Measurements from ENCODE around the gene PRICKLE4.

PRICKLE4 gene

DNA sequence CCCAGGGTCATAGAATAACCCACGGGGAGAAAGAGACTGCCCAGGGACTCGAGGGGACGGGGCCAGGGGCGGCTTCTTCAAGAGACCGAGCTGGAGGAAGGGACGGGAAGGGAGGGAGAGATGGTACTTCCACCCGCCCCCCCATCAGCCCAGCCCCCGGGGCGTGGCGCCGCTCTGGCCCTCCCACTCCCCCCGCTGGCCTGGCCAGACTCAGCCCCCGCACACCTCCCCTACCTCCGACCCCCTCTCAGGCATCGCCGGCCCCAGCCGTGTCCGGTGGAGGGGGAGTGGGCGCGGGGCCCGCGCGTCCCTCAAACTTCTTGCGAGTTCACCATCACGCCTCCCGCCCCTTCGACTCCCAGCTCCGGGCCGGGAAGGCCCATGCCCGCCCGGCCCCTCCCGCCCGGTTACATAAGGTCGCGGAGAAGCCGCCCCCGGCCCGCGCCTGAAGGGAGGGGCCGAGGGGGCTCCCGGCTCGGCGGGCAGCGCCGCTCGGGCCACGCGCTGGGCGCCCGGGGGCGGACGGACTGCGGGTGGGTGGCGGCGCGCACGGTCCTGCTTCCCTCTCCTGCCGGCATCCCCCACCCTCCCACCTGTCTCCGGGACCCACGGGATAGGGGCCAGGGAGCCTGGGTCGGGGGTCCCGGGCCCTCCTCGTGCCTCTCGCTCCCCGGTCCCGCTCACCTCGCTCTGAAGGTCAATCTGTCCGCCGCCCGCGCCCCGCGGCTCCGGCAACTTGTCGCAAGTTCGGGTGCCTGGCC, 45.7 kb upstream of the PRICKLE4 start:
- DNase-seq (ENCODE audit: low read depth) = peak; percentile 84
- TF ChIP-seq, protein P1, sequence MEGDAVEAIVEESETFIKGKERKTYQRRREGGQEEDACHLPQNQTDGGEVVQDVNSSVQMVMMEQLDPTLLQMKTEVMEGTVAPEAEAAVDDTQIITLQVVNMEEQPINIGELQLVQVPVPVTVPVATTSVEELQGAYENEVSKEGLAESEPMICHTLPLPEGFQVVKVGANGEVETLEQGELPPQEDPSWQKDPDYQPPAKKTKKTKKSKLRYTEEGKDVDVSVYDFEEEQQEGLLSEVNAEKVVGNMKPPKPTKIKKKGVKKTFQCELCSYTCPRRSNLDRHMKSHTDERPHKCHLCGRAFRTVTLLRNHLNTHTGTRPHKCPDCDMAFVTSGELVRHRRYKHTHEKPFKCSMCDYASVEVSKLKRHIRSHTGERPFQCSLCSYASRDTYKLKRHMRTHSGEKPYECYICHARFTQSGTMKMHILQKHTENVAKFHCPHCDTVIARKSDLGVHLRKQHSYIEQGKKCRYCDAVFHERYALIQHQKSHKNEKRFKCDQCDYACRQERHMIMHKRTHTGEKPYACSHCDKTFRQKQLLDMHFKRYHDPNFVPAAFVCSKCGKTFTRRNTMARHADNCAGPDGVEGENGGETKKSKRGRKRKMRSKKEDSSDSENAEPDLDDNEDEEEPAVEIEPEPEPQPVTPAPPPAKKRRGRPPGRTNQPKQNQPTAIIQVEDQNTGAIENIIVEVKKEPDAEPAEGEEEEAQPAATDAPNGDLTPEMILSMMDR (conservative IDR thresholded peaks at IDR 0.05; ENCODE audit: low read depth, low read length) = no peak

GRCh38 chr6:41735427-41736185, 45.0 kb upstream of the PRICKLE4 start, which contains the start of gene TFEB:
Gene TFEB, minus strand, starts transcription at chr6:41735608. Its CDS starts 44,395 bp downstream, at chr6:41691213.
- TF ChIP-seq, protein P1 (conservative IDR thresholded peaks at IDR 0.05; ENCODE audit: low read depth, low read length) = peak; percentile 68
- DNase-seq (ENCODE audit: low read depth) = peak; percentile 94

More for the DNA sequence above, 45.7 kb upstream of the PRICKLE4 start:
- H3K4me3 ChIP-seq (ENCODE audit: low read depth, low read length) = peak overlapping the region; percentile 64

GRCh38 chr6:41736186-41736733, 44.3 kb upstream of the PRICKLE4 start:
- TF ChIP-seq, protein P1 (conservative IDR thresholded peaks at IDR 0.05; ENCODE audit: low read depth, low read length) = no peak
- DNase-seq (ENCODE audit: low read depth) = no peak
- H3K4me3 ChIP-seq (ENCODE audit: low read depth, low read length) = no peak overlapping the region

More at GRCh38 chr6:41735427-41736185, 45.0 kb upstream of the PRICKLE4 start, which contains the start of gene TFEB:
- H3K4me3 ChIP-seq (ENCODE audit: low read depth, low read length) = peak within 1 kb of the TSS; percentile 64

DNA sequence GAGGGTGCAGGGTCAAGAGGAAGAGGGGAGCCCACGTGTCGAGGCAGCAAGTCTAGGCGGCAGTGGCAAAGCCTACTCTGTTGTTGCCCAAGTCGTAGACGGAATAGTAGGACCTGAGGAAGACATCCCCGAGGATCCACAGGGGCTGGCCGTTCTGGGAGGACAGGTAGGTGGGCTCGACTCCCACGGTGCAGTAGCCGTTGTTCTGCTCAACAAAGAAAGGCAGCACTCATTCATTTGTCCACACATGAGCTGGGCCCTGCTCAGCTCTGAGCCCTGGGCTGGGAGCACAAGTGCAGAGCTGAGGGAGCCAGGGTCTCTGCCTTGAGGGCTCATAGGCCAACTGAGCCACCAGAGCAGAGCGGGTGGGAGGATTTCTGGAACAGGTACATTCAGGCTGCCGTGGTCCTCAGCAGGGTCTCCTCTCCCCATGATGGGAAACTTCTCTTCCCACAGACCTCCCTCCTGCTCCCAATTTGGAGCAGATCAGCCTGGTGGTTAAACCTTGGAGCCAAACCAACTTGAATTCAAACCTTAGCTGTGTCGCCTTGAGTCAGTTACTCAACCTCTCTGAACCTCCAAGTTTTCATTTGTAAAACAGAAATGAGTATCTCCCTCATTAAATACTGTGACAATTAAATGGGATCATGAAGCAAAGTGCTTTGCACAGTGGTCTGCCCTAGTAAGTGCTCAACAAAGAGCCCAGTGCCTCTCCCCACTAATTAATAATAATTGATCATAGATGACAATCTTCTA, 43.6 kb upstream of the PRICKLE4 start:
- TF ChIP-seq, protein P1 (conservative IDR thresholded peaks at IDR 0.05; ENCODE audit: low read depth, low read length) = no peak

DNA sequence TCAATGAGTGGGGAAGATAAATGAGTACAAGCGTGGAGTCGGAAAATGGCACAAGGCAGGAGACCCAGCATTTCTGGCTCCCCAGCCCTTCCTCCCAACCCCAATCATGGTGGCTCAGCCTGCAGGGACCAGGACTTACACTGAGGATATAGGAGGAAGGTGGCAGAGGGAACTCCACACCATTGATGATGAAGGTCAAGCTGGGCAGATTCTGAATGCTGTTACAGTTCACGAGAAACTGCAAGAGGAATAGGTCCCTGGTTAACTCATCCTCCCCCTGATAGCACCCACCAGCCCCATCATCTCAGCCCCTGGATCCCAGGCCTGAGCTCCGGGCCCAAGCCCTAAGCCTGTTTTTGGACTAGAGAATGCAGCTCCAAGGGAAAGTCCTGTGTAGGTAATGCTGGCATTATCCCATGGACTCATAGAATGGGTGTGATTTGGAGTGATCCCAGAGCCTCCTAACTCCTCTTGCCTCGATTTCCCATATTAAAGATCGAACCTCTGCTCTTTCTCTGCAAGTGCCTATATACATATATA, 42.9 kb upstream of the PRICKLE4 start:
- H3K4me3 ChIP-seq (ENCODE audit: low read depth, low read length) = no peak overlapping the region
- DNase-seq (ENCODE audit: low read depth) = no peak
- TF ChIP-seq, protein P1 (conservative IDR thresholded peaks at IDR 0.05; ENCODE audit: low read depth, low read length) = no peak

More for the DNA sequence above, 43.6 kb upstream of the PRICKLE4 start:
- DNase-seq (ENCODE audit: low read depth) = no peak
- H3K4me3 ChIP-seq (ENCODE audit: low read depth, low read length) = no peak overlapping the region

DNA sequence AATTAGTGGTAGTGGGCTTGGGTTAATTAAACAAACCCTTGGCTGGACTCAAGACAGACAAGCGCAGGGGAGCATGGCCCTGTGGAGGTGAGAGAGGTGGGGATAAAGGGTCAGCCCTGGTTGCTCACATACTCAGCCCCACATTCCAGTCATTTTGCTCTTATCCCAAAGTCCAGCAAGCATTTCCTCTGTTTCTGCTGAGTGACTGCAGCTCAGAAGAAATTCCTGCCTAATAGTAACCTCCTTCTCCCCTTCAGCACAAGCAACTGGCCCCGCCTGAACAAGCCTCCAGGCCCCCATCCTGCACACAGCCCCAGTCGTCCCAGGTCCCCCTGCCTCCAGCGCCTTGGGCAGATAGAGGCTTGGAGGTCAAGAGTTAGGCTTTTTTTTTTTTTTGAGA, 41.5 kb upstream of the PRICKLE4 start:
- DNase-seq (ENCODE audit: low read depth) = no peak
- H3K4me3 ChIP-seq (ENCODE audit: low read depth, low read length) = no peak overlapping the region
- TF ChIP-seq, protein P1 (conservative IDR thresholded peaks at IDR 0.05; ENCODE audit: low read depth, low read length) = no peak
